Measurements from ENCODE around the gene CLECL1. TPM values are rescaled to one million over a fixed set of nuclear protein-coding genes. Genes with fewer than 3 reads are reported as not detected.
"Not testable (repeated sequence)": the region's sequence is repeated elsewhere in the genome, so short reads cannot be mapped to it uniquely, and the experiment has no call there.

The CLECL1 gene
- total RNA-seq, 1 donor from 2014 or later: not detected

DNA sequence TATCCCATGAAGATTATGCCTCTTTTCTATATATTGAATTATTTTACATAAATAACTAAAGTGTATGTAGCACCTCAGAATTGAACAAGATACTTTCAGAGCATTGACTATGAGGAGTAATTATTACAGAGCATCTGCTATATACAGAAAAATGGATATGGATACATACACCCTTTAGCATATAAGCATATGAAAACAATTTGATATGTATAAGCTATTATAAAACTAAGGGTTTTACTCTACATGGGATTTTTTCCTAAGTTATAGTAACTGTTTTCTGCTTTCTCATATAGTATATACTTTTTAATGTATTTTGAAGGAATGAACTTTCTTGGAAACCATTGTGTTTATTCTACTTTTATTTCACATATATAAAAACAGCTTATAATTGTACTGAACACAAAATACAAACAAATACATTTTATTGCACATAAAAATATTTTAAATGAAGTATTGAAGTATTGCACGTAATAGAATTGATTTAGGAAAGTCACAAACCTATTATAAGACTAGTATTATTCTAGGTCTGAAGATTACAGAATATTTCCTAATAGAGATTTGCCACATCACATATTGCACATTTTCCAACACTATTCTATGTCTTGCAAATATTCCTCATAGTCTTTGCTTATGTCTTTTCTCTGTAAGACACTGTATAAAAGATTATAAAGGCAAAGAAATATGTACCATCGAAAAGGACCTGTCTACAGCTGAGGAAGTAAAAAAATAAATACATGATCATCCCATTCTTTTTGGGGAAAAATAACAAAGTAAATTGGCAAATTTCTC, 19.4 kb upstream of the CLECL1 start:
- H3K9ac ChIP-seq (ENCODE audit: low read depth in 1 of 3, low read length in 3 of 3): no peak overlapping the region
- H3K4me3 ChIP-seq (ENCODE audit: low read length in 3 of 3): no peak overlapping the region
- H3K36me3 ChIP-seq (ENCODE audit: control insufficient read depth in 3 of 3, insufficient read depth in 3 of 3, low read length in 3 of 3): no peaks in the 10 kb centered on the region
- H3K27ac ChIP-seq (ENCODE audit: low read depth, low read length): no peak overlapping the region
- H3K4me1 ChIP-seq (ENCODE audit: control insufficient read depth in 3 of 3, insufficient read depth in 3 of 3, low read length in 3 of 3): no peaks in the 10 kb centered on the region
- no peaks in the 10 kb centered on the region for H3K27me3 ChIP-seq (ENCODE audit: control insufficient read depth in 3 of 3, insufficient read depth in 3 of 3, low read length in 3 of 3)
- no peaks in the 10 kb centered on the region for H3K9me3 ChIP-seq (ENCODE audit: control insufficient read depth in 3 of 3, low read length in 3 of 3)

DNA sequence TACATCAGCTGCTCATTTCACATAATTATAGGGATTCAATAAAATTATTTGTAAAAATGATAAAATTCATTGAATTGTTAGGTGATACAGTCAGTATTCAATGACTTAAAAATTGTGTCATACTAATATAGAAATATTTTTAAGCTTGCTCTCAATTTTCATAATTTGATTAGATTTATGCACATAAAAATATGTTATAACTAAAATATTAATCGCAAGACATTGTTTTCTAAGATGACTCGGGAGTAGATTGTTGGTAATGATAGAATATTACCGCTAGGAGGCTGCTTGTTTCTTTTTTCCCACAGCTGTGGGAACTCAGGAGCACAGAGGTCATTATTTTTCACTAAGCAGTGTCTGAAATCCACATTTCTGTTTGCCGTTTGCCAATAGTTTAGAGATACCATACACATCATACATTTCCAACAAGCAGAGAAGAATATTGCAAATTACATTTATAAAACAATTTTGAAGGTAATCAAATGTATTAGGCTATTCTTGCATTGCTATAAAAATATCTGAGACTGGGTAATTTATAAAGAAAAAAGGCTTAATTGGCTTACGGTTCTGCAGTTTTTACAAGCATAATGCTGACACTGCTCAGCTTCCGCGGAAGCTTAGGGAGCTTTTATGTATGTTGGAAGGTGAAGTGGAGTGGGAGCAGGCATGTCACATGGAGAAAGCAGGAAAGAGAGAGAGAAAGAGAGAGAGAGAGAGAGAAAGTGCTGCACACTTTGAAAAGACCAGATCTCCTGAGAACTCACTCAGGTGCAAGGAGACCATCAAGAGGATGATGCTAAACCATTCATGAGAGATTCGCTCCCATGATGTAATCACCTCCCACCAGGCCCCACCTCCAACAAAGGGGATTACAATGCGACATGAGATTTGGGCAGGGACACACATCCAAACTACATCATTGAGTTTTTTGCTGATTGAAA, 18.6 kb upstream of the CLECL1 start:
- no peaks in the 10 kb centered on the region for H3K9me3 ChIP-seq (ENCODE audit: control insufficient read depth in 3 of 3, low read length in 3 of 3)
- H3K4me1 ChIP-seq (ENCODE audit: control insufficient read depth in 3 of 3, insufficient read depth in 3 of 3, low read length in 3 of 3): no peaks in the 10 kb centered on the region
- H3K27ac ChIP-seq (ENCODE audit: low read depth, low read length): no peak overlapping the region
- H3K36me3 ChIP-seq (ENCODE audit: control insufficient read depth in 3 of 3, insufficient read depth in 3 of 3, low read length in 3 of 3): no peaks in the 10 kb centered on the region
- H3K27me3 ChIP-seq (ENCODE audit: control insufficient read depth in 3 of 3, insufficient read depth in 3 of 3, low read length in 3 of 3): no peaks in the 10 kb centered on the region
- peak overlapping the region in 1 of 3 donors; percentile 3 for H3K9ac ChIP-seq (ENCODE audit: low read depth in 1 of 3, low read length in 3 of 3)
- peak overlapping the region in 1 of 3 donors; percentile 2 for H3K4me3 ChIP-seq (ENCODE audit: low read length in 3 of 3)

DNA sequence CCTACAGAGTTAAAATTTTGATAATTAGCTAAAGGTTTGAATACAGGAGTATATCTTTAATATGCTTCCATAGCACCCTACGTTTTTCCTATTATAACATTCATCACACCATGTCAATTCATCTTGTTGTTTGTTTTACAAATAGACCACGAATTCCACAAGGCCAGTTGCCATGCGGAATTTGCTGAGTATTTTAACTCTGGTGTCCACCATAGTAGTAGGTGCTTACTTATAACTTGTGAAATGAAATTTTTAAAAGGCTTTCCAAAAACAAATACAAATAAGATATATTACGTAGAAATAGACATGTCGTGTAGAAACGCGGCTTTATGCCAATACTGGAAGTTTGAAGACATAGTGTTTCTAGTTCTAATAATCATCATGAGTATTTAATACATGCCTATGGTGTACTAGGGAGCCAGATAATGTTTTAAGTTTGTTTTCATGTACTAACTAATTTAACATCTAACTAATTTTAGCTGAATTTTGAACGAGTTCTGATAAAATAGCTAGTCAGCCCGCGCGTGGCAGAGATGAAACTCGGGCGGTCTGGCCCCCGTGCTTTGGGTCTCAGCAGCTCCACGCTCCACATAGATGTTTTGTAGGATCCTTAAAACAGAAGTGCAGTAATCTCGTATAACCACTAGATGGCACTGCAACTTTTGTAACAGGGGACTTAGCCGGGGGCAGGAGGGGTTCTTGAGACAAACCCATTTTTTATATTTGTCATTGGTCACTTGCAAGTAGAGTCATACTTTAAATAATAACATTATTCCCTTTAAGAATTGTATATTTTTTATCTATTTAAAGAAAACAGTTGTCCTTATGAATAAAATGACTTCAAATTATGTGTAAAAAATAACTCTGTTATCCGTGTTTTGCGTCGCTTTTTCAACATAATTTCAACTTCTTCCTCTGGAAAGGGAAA, 17.6 kb upstream of the CLECL1 start:
- H3K4me3 ChIP-seq (ENCODE audit: low read length in 3 of 3): peak overlapping the region; percentile 2 to 38 (median 15)
- peak overlapping the region in 1 of 3 donors; percentile 3 for H3K9ac ChIP-seq (ENCODE audit: low read depth in 1 of 3, low read length in 3 of 3)
- no peaks in the 10 kb centered on the region for H3K36me3 ChIP-seq (ENCODE audit: control insufficient read depth in 3 of 3, insufficient read depth in 3 of 3, low read length in 3 of 3)
- no peak overlapping the region for H3K27ac ChIP-seq (ENCODE audit: low read depth, low read length)
- H3K27me3 ChIP-seq (ENCODE audit: control insufficient read depth in 3 of 3, insufficient read depth in 3 of 3, low read length in 3 of 3): no peaks in the 10 kb centered on the region
- no peaks in the 10 kb centered on the region for H3K9me3 ChIP-seq (ENCODE audit: control insufficient read depth in 3 of 3, low read length in 3 of 3)
- H3K4me1 ChIP-seq (ENCODE audit: control insufficient read depth in 3 of 3, insufficient read depth in 3 of 3, low read length in 3 of 3): no peaks in the 10 kb centered on the region

DNA sequence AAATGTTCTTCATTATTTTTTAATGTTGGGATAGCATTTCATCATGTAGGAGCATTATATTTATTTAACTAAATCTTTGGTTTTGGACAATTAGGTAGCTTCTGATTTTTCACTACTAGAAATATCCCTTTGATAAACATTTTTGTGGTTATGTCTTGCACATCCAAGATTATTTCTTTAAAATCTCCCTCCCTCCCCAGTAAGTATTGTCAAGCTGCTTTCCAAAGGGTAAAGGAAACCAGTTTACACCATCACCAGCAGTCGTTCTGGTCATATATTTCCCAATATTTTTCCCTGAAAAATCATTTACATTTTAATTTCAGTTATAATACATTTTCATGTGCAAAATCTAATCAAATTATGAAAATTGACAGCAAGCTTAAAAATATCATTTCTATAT, 16.7 kb upstream of the CLECL1 start:
- Histone ChIP-seq H3K4me1 (ENCODE audit: control insufficient read depth in 3 of 3, insufficient read depth in 3 of 3, low read length in 3 of 3) (no peaks in the 10 kb centered on the region), H3K9me3 (ENCODE audit: control insufficient read depth in 3 of 3, low read length in 3 of 3) (no peaks in the 10 kb centered on the region), H3K36me3 (ENCODE audit: control insufficient read depth in 3 of 3, insufficient read depth in 3 of 3, low read length in 3 of 3) (no peaks in the 10 kb centered on the region), H3K9ac (ENCODE audit: low read depth in 1 of 3, low read length in 3 of 3) (no peak overlapping the region), H3K4me3 (ENCODE audit: low read length in 3 of 3) (no peak overlapping the region), H3K27ac (ENCODE audit: low read depth, low read length) (no peak overlapping the region), H3K27me3 (ENCODE audit: control insufficient read depth in 3 of 3, insufficient read depth in 3 of 3, low read length in 3 of 3) (no peaks in the 10 kb centered on the region)

- Histone ChIP-seq H3K27me3 (ENCODE audit: control insufficient read depth in 3 of 3, insufficient read depth in 3 of 3, low read length in 3 of 3) (no peaks in the 10 kb centered on the region), H3K9ac (ENCODE audit: low read depth in 1 of 3, low read length in 3 of 3) (no peak overlapping the region), H3K4me3 (ENCODE audit: low read length in 3 of 3) (no peak overlapping the region), H3K27ac (ENCODE audit: low read depth, low read length) (no peak overlapping the region), H3K4me1 (ENCODE audit: control insufficient read depth in 3 of 3, insufficient read depth in 3 of 3, low read length in 3 of 3) (peaks cover 0 to 2% (median 0%) of the 10 kb centered on the region in 3 donors), H3K9me3 (ENCODE audit: control insufficient read depth in 3 of 3, low read length in 3 of 3) (no peaks in the 10 kb centered on the region), H3K36me3 (ENCODE audit: control insufficient read depth in 3 of 3, insufficient read depth in 3 of 3, low read length in 3 of 3) (no peaks in the 10 kb centered on the region)
These were observed 12.3 kb upstream of the CLECL1 start for GRCh38 chr12:9745199-9745598.

GRCh38 chr12:9742661-9743060, 9.8 kb upstream of the CLECL1 start:
- Histone ChIP-seq H3K9me3 (ENCODE audit: control insufficient read depth in 3 of 3, low read length in 3 of 3) (no peaks in the 10 kb centered on the region), H3K27ac (ENCODE audit: low read depth, low read length) (no peak overlapping the region), H3K4me3 (ENCODE audit: low read length in 3 of 3) (no peak overlapping the region), H3K27me3 (ENCODE audit: control insufficient read depth in 3 of 3, insufficient read depth in 3 of 3, low read length in 3 of 3) (no peaks in the 10 kb centered on the region), H3K9ac (ENCODE audit: low read depth in 1 of 3, low read length in 3 of 3) (no peak overlapping the region), H3K36me3 (ENCODE audit: control insufficient read depth in 3 of 3, insufficient read depth in 3 of 3, low read length in 3 of 3) (no peaks in the 10 kb centered on the region), H3K4me1 (ENCODE audit: control insufficient read depth in 3 of 3, insufficient read depth in 3 of 3, low read length in 3 of 3) (peaks cover 0 to 2% (median 0%) of the 10 kb centered on the region in 3 donors)

DNA sequence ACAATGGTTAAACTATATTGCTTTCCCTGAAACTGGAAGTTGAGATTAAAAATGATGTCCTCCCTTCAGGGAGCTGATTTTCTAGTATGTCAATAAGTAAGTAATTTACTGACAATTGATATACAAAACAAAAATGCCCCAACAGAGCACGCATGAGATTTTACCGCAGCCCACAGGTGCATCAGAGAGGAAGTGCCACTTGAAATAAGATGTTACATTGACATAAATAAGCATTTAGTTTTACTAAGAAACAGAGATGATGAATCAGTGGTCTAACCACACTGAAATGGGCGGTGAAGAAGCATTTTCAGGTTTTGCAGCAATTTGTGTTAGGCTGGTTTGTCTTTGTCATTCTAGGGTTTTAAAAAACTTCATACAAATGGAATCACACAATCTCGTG, 8.8 kb upstream of the CLECL1 start:
- Histone ChIP-seq H3K27ac (ENCODE audit: low read depth, low read length) (no peak overlapping the region), H3K9ac (ENCODE audit: low read depth in 1 of 3, low read length in 3 of 3) (no peak overlapping the region), H3K27me3 (ENCODE audit: control insufficient read depth in 3 of 3, insufficient read depth in 3 of 3, low read length in 3 of 3) (no peaks in the 10 kb centered on the region), H3K4me1 (ENCODE audit: control insufficient read depth in 3 of 3, insufficient read depth in 3 of 3, low read length in 3 of 3) (peaks cover 0 to 2% (median 0%) of the 10 kb centered on the region in 3 donors), H3K9me3 (ENCODE audit: control insufficient read depth in 3 of 3, low read length in 3 of 3) (no peaks in the 10 kb centered on the region), H3K36me3 (ENCODE audit: control insufficient read depth in 3 of 3, insufficient read depth in 3 of 3, low read length in 3 of 3) (no peaks in the 10 kb centered on the region), H3K4me3 (ENCODE audit: low read length in 3 of 3) (no peak overlapping the region)

DNA sequence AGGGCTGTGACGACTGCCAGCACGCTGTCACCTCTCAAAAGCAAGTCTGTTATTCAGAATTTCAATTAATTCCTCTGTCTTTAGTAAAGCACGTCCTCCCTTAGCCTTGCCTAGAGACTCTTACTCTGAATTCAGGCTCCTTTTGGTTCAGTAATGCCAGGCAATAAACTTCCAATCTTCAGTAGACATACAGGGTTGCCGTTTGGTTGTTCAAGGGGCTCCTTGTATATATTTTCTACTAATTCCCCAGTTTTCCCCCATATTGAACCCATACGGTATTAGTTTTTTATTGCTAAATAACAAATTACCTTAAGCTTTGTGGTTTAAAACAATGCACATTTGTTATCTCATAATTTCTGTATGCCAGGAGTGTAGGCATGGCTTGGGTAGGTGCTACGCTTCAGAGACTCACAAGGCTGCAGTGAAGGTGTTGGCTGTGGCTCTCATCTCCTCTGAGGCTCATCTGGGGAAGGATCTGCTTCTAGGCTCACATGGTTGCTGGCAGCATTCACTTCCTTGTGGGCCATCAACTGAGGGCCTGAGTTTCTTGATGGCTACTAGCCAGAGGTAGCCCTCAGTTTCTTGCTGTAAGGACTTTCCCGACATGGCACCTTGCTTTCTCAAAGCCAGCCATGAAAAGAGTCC, 7.3 kb upstream of the CLECL1 start:
- Histone ChIP-seq H3K9me3 (ENCODE audit: control insufficient read depth in 3 of 3, low read length in 3 of 3) (no peaks in the 10 kb centered on the region), H3K4me3 (ENCODE audit: low read length in 3 of 3) (no peak overlapping the region), H3K36me3 (ENCODE audit: control insufficient read depth in 3 of 3, insufficient read depth in 3 of 3, low read length in 3 of 3) (no peaks in the 10 kb centered on the region), H3K27ac (ENCODE audit: low read depth, low read length) (no peak overlapping the region), H3K27me3 (ENCODE audit: control insufficient read depth in 3 of 3, insufficient read depth in 3 of 3, low read length in 3 of 3) (no peaks in the 10 kb centered on the region), H3K4me1 (ENCODE audit: control insufficient read depth in 3 of 3, insufficient read depth in 3 of 3, low read length in 3 of 3) (peaks cover 0 to 2% (median 0%) of the 10 kb centered on the region in 3 donors), H3K9ac (ENCODE audit: low read depth in 1 of 3, low read length in 3 of 3) (no peak overlapping the region)

GRCh38 chr12:9739404-9740105, 6.7 kb upstream of the CLECL1 start:
- not testable (repeated sequence) for H3K9me3 ChIP-seq (ENCODE audit: control insufficient read depth in 3 of 3, low read length in 3 of 3); H3K4me3 ChIP-seq (ENCODE audit: low read length in 3 of 3); H3K4me1 ChIP-seq (ENCODE audit: control insufficient read depth in 3 of 3, insufficient read depth in 3 of 3, low read length in 3 of 3); H3K36me3 ChIP-seq (ENCODE audit: control insufficient read depth in 3 of 3, insufficient read depth in 3 of 3, low read length in 3 of 3); H3K9ac ChIP-seq (ENCODE audit: low read depth in 1 of 3, low read length in 3 of 3); H3K27me3 ChIP-seq (ENCODE audit: control insufficient read depth in 3 of 3, insufficient read depth in 3 of 3, low read length in 3 of 3); H3K27ac ChIP-seq (ENCODE audit: low read depth, low read length)

All from skeletal muscle tissue (tissue), 4 donors.